Lung (tissue), 12 donors: ENCODE results near the gene OR6C4. TPM values are rescaled to one million over a fixed set of nuclear protein-coding genes. Genes with fewer than 3 reads are reported as not detected.
"Not testable (repeated sequence)": the region's sequence is repeated elsewhere in the genome, so short reads cannot be mapped to it uniquely, and the experiment has no call there.

Source experiments
- ATAC-seq: fragments of 200-7000 bp; cut with Tn5 transposase; one replicate; pipeline ENCODE4 v1.9.1; 2020; ENCODE audit warnings: moderate number of reproducible peaks; ENCODE audit not compliant: insufficient read depth, low FRiP score
- DNase-seq, 3 donors: peaks; one replicate each; pipeline ENCODE4 v3.0.0-alpha.2; 2013 to 2017
- H3K27ac ChIP-seq, 2 donors: one replicate each; pipeline ENCODE4 v1.5.1; 2013; ENCODE audit warnings: mild to moderate bottlenecking in 2 of 2, moderate library complexity in 2 of 2, control low read depth in 1 of 2, inconsistent platforms in 1 of 2, low read depth in 1 of 2, low read length in 1 of 2
- H3K27me3 ChIP-seq, 3 donors: one replicate each; pipeline ENCODE4 v1.5.1; 2013; ENCODE audit warnings: low read length in 2 of 3; ENCODE audit not compliant: control insufficient read depth in 3 of 3, insufficient read depth in 3 of 3
- H3K36me3 ChIP-seq, 4 donors: one replicate each; pipeline ENCODE4 v1.5.1; 2013; ENCODE audit warnings: low read length in 4 of 4, mild to moderate bottlenecking in 1 of 4, moderate library complexity in 1 of 4; ENCODE audit not compliant: control insufficient read depth in 4 of 4, insufficient read depth in 4 of 4
- H3K4me1 ChIP-seq, 5 donors: one replicate each; pipeline ENCODE4 v1.5.1; 2013; ENCODE audit warnings: low read length in 5 of 5, mild to moderate bottlenecking in 2 of 5, moderate library complexity in 1 of 5; ENCODE audit not compliant: control insufficient read depth in 5 of 5, insufficient read depth in 5 of 5
- H3K4me3 ChIP-seq: one replicate; pipeline ENCODE4 v1.5.1; 2013; ENCODE audit warnings: mild to moderate bottlenecking, control low read depth, moderate library complexity
- H3K9ac ChIP-seq, 2 donors: one replicate each; pipeline ENCODE4 v1.5.1; 2013; ENCODE audit warnings: low read length in 2 of 2, control low read depth in 1 of 2; ENCODE audit not compliant: insufficient read depth in 1 of 2
- H3K9me3 ChIP-seq, 4 donors: one replicate each; pipeline ENCODE4 v1.5.1; 2013; ENCODE audit warnings: low read length in 3 of 4, mild to moderate bottlenecking in 1 of 4, moderate library complexity in 1 of 4; ENCODE audit not compliant: control insufficient read depth in 4 of 4, insufficient read depth in 3 of 4
- WGBS, 2 donors: extraction: QIAGEN DNeasy Blood & Tissue Kit; methylation state at CpG; one replicate each; pipeline ENCODE4 v1.1.7; 2013; 5-methylcytosine and 5-hydroxymethylcytosine counted together
- polyA plus RNA-seq, 2 donors: library from polyadenylated mRNA; stranded (reverse); fragments of 200-250 nt; gene quantifications; one replicate each; pipeline ENCODE4 v1.2.1, GENCODE V29; 2013
- total RNA-seq, 2 donors: library from RNA; depleted of rRNA in 1 of 2; stranded (reverse); fragments of >200 nt in 1 of 2; gene quantifications; one replicate each; pipeline ENCODE4 v1.2.1, GENCODE V29; 2014 to 2021
- TF ChIP-seq, protein P1 (sequence below): IDR thresholded peaks from 2 replicates; pipeline ENCODE4 v1.5.1; 2012; ENCODE audit warnings: mild to moderate bottlenecking; ENCODE audit errors: control extremely low read depth, extremely low read depth
- donor health status: control.
- donor health status: control.
- donor health status: Bipolar disorder and iron deficiency.
- donor health status: healthy.
- donor health status: DM: yes; HTN: yes; CAD: no.

The OR6C4 gene
- total and polyA plus RNA-seq, 4 donors = not detected

DNA sequence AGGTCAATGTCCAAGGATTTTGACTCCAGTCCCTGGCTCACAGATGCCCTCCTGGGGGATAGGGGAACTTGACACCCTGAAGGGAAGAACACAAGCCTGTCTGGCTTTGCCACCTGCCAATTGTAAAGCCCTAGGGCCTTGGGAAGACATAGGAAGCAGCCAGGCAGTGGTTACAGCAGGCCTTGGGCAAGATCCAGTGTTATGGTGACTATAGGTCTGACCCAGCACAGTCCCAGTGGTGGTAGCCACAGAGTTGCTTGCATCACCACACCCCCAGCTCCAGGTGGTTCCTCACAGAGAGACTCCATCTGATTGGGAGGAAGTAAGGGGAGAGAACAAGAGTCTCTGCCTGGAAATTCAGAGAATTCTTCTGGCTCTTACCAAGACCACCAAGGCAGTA, 33.0 kb upstream of the OR6C4 start:
- H3K27me3 ChIP-seq = no peaks in the 10 kb centered on the region
- H3K36me3 ChIP-seq = no peaks in the 10 kb centered on the region
- ATAC-seq (no peak), DNase-seq (no peak)
- TF ChIP-seq, protein P1, sequence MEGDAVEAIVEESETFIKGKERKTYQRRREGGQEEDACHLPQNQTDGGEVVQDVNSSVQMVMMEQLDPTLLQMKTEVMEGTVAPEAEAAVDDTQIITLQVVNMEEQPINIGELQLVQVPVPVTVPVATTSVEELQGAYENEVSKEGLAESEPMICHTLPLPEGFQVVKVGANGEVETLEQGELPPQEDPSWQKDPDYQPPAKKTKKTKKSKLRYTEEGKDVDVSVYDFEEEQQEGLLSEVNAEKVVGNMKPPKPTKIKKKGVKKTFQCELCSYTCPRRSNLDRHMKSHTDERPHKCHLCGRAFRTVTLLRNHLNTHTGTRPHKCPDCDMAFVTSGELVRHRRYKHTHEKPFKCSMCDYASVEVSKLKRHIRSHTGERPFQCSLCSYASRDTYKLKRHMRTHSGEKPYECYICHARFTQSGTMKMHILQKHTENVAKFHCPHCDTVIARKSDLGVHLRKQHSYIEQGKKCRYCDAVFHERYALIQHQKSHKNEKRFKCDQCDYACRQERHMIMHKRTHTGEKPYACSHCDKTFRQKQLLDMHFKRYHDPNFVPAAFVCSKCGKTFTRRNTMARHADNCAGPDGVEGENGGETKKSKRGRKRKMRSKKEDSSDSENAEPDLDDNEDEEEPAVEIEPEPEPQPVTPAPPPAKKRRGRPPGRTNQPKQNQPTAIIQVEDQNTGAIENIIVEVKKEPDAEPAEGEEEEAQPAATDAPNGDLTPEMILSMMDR = no peak
- H3K27ac ChIP-seq = no peak overlapping the region
- peaks cover 0 to 3% (median 0%) of the 10 kb centered on the region in 4 donors for H3K9me3 ChIP-seq
- H3K4me1 ChIP-seq = no peaks in the 10 kb centered on the region
- H3K9ac ChIP-seq = no peak overlapping the region
- H3K4me3 ChIP-seq = no peak overlapping the region

GRCh38 chr12:55548235-55548634, 1.2 kb upstream of the OR6C4 start:
- 59 to 60% methylated on average over 2 of the region's 2 CpGs for WGBS, 2 donors
- ATAC-seq = not testable (repeated sequence)

DNA sequence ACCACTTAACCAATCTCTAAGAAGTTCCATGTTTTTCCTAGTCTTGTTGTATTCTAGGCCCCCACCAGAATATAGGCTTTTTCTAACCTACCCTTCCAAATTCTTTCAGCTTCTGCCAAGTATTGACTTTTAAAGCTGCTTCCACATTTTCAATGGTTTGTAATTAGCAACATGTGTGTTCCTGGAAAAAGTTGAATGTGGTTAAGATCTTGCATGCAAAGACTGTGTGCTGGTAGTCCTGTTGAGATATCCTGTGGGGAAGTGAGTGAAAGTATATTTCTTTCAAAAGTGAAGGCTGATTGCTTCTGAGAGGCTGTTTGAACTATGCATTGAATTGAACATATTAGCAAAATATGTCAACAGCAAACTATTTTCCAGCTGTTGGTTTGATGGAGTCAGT, 646 bp upstream of the OR6C4 start:
- TF ChIP-seq, protein P1 = no peak
- Histone ChIP-seq H3K27me3 (no peaks in the 10 kb centered on the region), H3K9ac (no peak overlapping the region), H3K9me3 (peaks cover 0 to 6% (median 0%) of the 10 kb centered on the region in 4 donors), H3K36me3 (no peaks in the 10 kb centered on the region), H3K4me1 (no peaks in the 10 kb centered on the region), H3K4me3 (no peak overlapping the region), H3K27ac (no peak overlapping the region)
- ATAC-seq (no peak), DNase-seq (no peak)

More at GRCh38 chr12:55548235-55548634, 1.2 kb upstream of the OR6C4 start:
- not testable (repeated sequence) for H3K9ac ChIP-seq, DNase-seq, H3K36me3 ChIP-seq, H3K4me1 ChIP-seq, H3K4me3 ChIP-seq, H3K27me3 ChIP-seq, H3K9me3 ChIP-seq, H3K27ac ChIP-seq

DNA sequence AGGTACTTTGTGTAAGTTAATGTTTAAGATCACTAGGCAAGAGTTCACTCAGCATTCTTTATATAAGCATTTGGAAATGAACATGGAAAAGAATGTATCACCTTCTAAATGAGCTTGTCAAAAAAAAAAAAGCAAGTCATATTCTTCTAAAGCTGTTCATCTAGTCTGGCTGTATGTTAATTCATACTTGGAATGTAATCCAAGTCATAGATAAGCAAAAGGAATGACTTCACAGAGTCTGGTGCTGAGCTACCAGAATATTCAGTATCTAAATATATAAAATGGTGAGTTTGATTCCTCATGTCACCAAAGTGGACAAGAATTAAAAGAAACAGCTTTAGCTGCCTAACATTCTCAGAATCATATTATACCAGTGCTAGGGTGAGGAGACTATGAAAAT, 4.9 kb downstream of the OR6C4 start:
- no peak overlapping the region for H3K4me3 ChIP-seq
- H3K27me3 ChIP-seq = no peaks in the 10 kb centered on the region
- no peak overlapping the region for H3K27ac ChIP-seq
- TF ChIP-seq, protein P1 = no peak
- no peaks in the 10 kb centered on the region for H3K4me1 ChIP-seq
- DNase-seq (no peak), ATAC-seq (no peak)
- H3K9me3 ChIP-seq = peaks cover 0 to 9% (median 3%) of the 10 kb centered on the region in 4 donors
- H3K9ac ChIP-seq = no peak overlapping the region
- no peaks in the 10 kb centered on the region for H3K36me3 ChIP-seq

- H3K9me3 ChIP-seq = peaks cover 0 to 11% (median 9%) of the 10 kb centered on the region in 4 donors
- ATAC-seq, H3K27me3 ChIP-seq, H3K27ac ChIP-seq, H3K4me3 ChIP-seq, DNase-seq, H3K9ac ChIP-seq, H3K36me3 ChIP-seq, H3K4me1 ChIP-seq: not testable (repeated sequence)
Measured at GRCh38 chr12:55570060-55570459, 20.7 kb downstream of the OR6C4 start.

DNA sequence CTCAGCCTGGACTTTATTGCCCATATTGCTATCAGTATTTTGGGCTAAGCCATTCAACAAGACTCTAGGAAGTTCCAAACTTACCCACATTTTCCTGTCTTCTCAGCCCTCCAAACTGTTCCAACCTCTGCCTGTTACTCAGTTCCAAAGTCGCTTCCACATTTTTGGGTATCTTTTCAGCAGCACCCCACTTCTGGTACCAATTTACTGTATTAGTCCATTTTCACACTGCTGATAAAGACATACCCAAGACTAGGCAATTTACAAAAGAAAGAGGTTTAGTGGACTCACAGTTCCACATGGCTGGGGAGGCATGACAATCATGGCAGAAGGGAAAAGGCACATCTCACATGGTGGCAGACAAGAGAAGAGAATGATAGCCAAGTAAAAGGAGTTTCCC, 21.3 kb downstream of the OR6C4 start:
- not testable (repeated sequence) for H3K36me3 ChIP-seq, ATAC-seq, H3K9ac ChIP-seq, H3K4me1 ChIP-seq, H3K27me3 ChIP-seq, H3K4me3 ChIP-seq, H3K27ac ChIP-seq, DNase-seq
- H3K9me3 ChIP-seq = peaks cover 0 to 12% (median 9%) of the 10 kb centered on the region in 4 donors
- WGBS, 2 donors = 90 to 92% methylated on average over 1 of the region's 1 CpG
